ENCODE data around the gene ANKRD34A.

GRCh38 chr1:145952903-145953302, 11.5 kb downstream of the ANKRD34A start:
- TF ChIP-seq, protein P1, sequence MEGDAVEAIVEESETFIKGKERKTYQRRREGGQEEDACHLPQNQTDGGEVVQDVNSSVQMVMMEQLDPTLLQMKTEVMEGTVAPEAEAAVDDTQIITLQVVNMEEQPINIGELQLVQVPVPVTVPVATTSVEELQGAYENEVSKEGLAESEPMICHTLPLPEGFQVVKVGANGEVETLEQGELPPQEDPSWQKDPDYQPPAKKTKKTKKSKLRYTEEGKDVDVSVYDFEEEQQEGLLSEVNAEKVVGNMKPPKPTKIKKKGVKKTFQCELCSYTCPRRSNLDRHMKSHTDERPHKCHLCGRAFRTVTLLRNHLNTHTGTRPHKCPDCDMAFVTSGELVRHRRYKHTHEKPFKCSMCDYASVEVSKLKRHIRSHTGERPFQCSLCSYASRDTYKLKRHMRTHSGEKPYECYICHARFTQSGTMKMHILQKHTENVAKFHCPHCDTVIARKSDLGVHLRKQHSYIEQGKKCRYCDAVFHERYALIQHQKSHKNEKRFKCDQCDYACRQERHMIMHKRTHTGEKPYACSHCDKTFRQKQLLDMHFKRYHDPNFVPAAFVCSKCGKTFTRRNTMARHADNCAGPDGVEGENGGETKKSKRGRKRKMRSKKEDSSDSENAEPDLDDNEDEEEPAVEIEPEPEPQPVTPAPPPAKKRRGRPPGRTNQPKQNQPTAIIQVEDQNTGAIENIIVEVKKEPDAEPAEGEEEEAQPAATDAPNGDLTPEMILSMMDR (conservative IDR thresholded peaks at IDR 0.05; ENCODE audit: low read depth, low read length): no peak
- TF ChIP-seq POLR2A (IDR thresholded peaks at IDR 0.05; ENCODE audit: low read depth, low read length): no peak
- no peak for TF ChIP-seq FOS (IDR thresholded peaks at IDR 0.05; ENCODE audit: low read depth, low read length)
- no peak for TF ChIP-seq USF2 (IDR thresholded peaks at IDR 0.05; ENCODE audit: low read depth, low read length)
- TF ChIP-seq, protein P2, sequence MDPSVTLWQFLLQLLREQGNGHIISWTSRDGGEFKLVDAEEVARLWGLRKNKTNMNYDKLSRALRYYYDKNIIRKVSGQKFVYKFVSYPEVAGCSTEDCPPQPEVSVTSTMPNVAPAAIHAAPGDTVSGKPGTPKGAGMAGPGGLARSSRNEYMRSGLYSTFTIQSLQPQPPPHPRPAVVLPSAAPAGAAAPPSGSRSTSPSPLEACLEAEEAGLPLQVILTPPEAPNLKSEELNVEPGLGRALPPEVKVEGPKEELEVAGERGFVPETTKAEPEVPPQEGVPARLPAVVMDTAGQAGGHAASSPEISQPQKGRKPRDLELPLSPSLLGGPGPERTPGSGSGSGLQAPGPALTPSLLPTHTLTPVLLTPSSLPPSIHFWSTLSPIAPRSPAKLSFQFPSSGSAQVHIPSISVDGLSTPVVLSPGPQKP (IDR thresholded peaks at IDR 0.05; ENCODE audit: borderline replicate concordance, low read depth, low read length): no peak
- no peak for TF ChIP-seq RAD21 (IDR thresholded peaks at IDR 0.05; ENCODE audit: low read length)
- TF ChIP-seq MAZ (IDR thresholded peaks at IDR 0.05; ENCODE audit: borderline replicate concordance, low read depth, low read length): no peak
- TF ChIP-seq NFE2L2 (IDR thresholded peaks at IDR 0.05; ENCODE audit: low read depth, low read length): no peak
- TF ChIP-seq SMC3 (IDR thresholded peaks at IDR 0.05; ENCODE audit: low read depth, low read length): no peak

Data from IMR-90 (cell line).